GM19372 (cell line): ENCODE data around the gene SUSD6.
A peak's percentile ranks its signal among the peaks of the same experiment; 100 is the strongest.
"Not testable (repeated sequence)": the region's sequence is repeated elsewhere in the genome, so short reads cannot be mapped to it uniquely, and the experiment has no call there.

Experiments used
- ATAC-seq: cut with Tn5 transposase; IDR thresholded peaks from one replicate; pipeline ENCODE4 v1.9.1; 2021; ENCODE audit warnings: mild to moderate bottlenecking, low read depth, moderate library complexity; ENCODE audit not compliant: unreplicated experiment

The SUSD6 gene

DNA sequence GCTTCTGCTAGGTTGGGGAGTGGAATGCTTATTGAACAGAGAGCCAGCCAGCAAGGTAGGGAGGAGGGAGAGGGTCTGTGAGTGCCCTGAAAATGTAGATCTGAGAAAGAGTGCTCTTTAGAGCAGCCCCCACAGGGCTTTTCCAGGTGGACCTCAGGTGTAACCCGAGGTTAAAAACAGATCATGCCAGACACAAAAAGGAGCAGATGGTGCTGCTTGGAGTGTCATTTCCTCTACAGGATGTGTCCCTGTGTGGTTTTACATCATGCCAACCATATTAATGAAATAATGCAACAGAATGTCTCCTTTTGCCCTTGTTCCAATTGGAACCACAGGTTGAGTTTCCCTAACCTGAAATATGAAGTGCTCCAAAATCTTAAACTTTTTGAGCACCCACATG lies 6.4 kb downstream of the SUSD6 start:
- ATAC-seq = no peak

DNA sequence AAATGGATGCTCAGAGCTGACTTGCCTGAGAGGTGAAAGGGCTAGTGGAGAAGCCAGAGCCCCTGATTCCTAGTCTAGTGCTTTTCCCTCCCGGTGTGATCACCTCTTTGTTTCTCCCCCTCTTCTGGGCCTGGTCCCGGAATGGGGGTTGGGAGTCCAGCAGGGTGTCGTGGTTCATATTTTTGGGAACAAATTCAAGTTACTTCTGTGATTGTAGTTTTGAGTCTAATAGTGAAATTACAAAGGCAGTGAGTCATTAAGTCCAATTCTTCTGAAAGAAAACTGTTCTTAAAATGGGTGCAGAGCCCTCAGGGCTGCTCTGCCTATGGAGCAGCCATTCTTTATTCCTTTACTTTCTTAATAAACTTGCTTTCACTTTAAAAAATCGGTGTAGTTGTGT lies 7.6 kb downstream of the SUSD6 start:
- ATAC-seq = no peak

DNA sequence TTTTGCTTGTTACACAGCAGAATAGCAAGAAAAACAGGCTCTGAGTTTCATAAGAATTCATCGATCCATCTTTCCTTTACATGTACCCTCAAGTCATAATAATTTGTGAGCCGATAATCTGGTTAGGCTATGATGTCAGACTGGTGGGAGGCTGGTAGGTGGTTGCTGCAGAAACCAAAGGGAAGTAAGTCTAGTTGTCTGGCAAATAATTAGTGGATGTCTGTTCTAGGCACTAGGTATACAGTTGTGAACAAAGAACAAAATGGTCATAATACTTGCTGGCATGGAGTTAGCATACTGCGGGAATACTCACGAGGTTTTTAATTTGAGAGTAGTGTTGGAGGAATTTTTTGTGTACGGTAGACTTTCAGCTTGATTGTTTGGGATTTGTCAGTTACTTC lies 8.8 kb downstream of the SUSD6 start:
- ATAC-seq = no peak

DNA sequence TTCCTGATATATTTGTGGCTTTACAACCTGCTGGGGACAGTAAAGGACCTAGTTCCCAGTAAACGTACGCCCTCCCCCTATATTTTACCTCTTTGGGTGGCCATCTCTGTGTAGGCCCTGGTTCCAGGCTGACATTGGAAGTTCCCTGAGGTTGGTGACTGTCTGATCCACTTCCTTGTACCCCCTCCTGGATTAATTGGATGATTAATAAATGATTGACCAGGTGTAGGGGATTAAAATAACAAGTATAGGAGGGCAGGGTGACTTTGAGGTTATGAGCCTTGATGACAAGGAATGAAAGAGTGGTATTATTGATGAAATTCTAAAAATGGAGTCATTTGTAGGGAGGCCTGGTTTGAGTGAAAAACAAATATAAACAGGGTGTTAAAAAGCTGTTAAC lies 9.6 kb downstream of the SUSD6 start:
- ATAC-seq = no peak

DNA sequence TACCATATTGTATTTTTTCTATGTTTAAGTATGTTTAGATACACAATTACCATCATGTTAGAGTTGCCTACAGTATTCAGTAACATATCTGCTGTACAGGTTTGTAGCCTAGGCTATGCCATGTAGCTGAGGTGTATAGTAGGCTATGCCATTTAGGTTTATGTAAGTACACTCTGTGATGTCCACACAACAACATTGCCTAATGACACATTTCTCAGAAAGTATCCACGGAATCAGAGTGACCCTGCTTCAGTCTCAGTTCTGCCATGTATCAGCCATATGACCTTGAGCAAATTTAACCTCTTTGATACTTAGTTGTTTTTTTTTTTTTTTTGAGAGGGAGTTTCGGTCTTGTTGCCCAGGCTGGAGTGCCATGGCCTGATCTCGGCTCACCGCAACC lies 12.7 kb downstream of the SUSD6 start:
- ATAC-seq = no peak

DNA sequence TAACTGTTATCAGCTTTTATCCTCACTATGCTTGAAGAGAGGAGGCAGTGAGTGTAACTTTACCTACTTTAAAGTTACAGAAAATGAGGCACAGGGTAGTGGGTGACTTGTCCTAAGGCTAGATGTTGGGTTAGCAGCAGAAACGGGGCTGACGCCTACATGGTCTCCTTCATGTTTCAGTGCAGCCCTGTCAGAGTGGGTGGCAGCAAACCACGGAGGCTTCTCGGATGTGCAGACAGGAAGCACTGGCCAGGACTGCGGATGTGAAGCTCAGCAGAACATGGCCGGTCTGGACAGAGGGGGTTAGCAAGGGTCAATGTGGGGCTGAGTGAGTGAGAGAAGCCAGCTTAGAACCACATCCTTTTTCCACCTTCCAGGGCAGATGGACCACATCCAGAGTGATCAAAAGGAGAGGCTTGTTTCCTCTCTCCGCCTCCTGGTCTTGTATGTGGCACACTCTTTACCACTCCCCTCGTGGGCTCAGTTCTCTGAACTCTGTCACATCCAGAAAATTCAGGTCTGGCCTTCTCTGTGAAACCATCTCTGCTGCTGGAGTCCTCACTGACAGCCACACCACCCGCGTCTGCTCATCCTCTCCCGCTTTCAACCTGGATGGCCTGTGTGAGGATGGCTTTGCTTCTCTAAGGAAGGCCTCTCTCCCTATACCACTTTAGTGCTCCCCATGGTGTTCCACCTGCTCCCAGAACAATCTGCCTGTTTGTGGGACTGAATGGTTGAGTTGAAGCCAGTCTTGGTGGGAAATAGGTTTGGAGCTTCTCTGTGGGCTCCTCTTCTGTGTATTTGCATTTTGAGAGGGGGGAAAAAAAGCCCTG lies 14.1 kb downstream of the SUSD6 start:
- ATAC-seq = peak; percentile 91

DNA sequence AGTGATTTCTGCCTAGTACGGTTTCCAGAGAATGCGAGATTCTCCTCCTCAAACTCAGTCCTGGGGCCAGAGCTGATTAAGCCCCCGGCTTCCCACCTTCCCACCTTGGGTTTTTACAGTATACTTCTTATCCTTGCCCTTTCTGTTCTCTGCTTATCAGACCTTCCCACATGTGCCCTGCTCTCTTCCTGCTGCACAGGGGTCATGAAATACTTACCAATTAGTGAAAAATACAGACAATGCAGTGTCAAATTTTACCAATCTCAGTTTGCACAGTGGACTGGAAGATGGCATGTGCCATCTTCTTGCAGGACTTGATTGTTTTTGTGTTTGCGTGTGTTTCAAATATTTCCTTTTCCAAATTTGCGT lies 14.7 kb downstream of the SUSD6 start:
- no peak for ATAC-seq

DNA sequence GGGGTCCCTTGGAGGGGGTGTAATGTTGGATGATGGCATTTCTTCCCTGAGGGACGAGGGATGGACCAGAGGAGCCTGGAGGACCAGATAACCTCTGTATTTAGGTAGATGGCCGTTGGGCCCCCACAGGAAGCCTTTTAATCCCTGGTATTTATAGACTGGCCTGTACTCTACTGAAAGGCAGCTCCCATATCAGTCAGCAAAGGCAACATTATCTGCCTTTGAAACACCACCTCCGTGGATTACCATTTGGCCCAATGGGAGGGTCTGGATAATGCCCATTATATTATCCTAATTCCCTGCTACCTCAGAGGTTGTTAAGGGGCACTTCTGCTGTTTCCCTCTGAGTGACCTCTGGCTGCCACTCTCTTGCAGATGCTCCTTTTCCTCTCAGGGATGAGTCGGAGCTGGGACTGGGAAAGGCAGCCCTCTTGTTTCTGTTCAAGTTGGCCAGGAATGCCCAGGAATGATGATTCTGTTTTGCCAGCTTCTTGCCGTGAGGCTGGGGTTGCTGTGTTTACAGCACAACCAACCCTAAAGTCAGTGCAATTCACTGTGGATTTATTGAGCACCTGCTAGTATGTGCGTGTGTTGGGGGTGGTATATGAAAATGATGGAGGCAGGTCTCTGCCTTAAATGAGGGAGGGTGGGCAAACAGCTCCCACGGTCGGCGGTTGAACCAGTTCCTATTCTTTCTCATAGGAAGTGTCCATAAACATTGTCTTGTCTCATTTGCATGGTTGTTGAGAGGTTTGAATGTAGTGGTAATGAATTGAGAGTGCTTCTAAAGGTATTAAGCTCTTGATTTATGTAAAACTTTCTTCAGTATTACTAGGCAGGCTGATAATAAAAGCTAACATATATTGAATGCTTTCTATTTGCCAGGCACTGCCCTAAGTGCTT lies 18.1 kb downstream of the SUSD6 start:
- no peak for ATAC-seq

DNA sequence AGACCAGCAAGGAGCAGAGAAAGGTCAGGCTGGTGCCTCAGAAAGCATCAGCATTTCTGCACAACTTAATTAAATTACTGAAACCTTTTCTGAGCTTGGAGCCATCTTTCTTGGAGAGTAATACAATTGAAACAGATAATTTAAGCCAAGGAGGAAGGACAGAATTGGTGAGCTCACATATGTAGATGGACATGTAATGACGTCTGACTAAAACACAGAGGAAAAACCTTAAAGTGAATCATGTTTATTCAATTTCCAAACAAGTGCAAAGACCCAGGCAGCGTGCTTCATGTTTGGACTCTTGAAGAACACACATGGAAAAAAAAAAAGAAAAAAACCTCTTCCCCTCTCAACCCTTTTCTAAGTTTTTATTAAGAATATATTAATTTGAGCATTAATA lies 19.0 kb downstream of the SUSD6 start:
- no peak for ATAC-seq

DNA sequence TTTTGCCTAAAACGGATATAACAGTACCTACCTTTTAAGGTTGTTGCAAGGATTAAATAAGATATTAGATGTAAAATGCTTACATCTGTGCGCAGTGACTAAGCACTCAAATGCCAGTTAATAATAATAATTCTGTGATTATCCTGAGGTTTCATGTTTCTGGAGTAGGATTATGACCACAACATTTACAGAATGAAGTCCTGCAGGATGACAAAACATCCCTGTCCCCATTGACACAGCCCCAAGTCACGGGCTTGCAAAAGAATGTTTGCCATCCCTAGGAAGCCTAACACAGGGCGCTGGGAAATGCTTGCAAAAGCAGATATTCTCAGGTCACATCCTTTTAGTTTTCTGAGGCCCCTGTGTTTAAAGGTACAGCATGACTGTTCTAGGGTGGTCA lies 20.1 kb downstream of the SUSD6 start:
- no peak for ATAC-seq

DNA sequence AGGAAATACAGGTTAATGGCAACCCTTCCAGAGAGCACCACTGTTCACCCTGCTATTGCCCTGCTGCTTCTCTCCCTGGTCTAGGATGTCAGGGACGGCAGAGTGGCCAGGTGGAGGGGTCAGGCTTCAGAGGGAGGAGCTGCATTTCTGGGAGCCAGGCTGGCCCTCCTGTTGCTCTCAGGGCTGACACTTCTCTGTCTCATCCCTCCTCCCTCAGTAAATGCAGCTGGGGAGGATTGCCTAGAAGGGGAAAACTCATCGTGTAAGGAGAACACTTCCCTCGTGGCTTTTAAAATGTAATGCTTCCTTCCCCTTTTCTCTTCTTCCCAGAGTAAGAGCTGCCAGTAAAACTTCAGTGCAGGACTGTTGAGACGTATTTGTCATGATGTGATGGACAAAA lies 20.8 kb downstream of the SUSD6 start:
- no peak for ATAC-seq

DNA sequence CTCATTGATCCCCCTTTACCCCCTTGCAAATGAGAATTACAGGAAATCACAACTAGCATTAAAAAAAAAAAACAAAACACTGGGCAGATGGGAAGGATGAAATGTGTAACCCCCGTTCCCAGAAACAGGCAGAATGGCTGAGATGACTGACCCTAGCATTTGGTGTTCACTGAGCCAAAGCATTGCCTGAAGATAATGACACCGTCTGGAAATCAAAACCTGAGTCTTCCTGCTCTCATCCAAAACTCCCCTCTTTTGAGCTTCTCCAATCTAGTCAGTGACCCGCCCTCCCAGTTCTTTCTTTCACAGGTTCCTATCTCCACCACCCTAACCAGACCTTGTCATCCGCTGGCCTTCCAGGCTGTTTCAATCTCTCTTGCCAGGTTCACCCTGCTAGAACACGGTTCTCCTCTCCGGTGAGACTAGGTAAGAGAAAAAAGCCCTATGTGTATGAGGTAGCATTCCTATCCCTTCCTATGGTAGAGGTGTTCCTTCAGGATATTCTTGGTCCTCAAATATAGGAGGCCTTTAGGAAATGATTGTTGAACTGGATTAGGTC lies 21.3 kb downstream of the SUSD6 start:
- ATAC-seq = no peak

DNA sequence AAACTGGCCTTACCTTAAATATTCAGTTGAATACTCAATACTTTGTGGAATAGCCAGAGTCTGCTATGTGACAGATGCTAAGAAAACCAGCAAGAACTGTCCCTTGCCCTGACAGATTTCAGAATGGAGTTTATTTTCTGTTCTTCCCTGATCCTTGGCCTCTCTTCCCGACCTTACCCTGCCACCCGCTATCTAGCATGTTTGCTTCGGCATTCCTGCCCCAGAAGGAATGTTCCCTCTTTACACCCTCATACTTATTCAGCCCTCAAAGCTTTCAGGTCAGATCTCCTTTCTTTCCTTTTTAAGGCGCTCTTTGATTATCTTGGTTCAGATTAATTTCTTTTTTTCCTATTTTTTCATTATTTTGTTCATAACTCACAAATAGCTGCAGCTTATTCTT lies 21.8 kb downstream of the SUSD6 start:
- ATAC-seq = no peak

DNA sequence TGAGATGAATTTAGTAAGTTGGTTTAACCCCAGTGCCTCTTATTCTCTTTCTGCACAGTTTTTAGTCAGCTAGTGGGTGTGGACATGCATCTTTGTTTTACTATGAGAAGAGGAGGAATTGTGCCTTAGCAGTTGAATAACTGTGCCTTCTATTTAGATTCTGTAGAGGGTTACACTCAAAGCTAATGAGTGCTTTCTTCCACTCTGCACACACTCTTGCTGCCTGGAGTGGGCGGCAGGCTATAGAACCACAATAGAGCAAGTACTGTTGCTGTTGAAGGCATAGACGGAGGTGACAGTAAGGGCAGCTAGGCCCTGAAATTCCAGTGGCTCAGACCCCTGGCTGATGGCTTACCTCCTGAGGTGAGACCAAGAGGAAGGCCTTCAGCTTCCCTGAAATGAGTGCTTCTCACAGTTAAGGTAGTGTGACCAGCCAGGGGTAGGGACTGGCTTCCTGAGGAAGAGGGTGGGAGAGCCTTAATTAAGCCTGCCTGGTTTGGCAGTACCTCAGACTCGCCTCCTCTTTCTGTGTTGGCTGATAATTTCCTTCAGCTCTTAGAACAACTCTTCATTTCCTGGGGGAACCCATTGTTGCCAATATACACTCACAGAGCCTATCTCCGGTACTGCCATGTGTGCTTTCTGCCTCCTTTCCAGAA lies 24.7 kb downstream of the SUSD6 start:
- no peak for ATAC-seq

DNA sequence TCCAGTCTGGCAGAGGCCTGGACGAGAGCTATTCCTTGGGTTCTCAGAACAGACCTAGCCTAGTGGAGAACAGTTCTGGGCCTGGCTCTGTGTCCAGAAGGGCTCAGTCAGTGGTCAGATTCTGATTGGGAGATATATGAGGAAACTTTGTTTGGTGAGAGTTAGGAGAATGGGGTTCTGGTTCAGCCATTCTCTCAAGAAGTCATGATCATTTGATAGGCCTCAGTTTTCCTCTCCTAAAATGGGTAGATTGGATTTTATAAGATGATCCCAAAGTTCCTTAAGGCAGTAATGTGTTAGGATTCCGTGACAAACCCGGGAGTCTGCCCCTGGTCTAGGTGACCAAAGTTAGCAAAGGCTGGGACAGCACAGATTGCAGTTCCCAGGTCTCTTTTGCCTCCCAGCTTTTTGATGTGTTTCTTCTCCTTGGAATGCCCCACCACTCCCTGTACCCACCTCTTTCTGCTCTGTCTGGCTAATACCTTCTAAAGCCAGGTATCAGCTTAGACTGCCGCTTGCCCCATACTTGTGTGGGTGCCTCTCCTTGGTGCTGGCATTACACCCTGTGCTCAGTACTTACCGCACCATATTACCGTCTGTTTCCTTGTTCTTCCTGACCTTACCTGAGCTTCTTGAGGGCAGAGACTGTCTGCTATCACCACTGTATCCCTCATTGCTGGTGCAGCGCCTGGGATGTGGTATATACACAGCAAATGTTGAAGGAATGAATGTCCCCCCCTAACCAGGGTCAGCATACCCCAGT lies 25.5 kb downstream of the SUSD6 start:
- no peak for ATAC-seq

DNA sequence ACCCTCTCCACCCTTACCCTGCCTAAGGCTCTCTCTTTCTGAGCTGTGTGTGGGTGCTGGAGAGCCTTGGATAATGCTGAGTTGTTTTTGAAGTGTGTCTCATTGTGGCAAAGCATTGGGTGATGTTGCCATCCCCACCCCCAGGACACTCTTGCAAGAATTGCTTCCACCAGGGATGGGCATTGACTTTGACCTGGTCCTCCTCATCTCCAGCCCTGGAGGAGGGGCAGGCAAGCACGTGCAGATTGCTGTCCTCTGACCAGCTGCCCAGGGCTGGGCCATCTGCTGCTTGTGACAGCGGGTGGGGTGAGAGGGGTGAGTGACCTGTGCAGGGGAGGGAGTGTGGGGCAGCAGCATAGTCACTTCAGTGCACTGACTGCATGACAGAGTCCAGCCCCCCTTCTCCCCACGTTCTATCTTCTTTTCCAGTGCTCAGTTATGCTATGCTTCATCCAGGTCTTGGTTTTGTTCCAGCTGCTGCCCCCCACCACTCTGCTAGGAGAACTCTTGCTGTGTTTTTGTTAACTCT lies 26.2 kb downstream of the SUSD6 start:
- ATAC-seq = no peak

DNA sequence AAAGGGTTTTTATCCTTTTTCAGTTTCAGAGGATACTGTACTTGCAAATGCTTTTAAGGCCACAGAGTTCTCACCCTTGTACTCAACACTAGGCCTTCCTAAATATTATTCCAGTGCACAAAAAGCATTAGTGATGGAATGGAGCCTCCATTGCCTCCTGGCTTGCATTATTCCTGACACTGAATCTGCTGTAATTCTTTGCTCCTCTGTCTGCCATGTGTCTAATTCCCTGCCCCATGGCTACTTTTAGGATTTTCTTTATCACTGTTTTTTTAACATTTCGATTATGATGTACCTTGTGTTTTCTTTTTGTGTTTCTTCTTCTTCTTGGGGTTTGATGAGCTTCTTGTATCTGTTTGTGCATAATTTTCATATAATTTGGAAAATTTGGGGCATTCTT lies 29.5 kb downstream of the SUSD6 start:
- no peak for ATAC-seq

DNA sequence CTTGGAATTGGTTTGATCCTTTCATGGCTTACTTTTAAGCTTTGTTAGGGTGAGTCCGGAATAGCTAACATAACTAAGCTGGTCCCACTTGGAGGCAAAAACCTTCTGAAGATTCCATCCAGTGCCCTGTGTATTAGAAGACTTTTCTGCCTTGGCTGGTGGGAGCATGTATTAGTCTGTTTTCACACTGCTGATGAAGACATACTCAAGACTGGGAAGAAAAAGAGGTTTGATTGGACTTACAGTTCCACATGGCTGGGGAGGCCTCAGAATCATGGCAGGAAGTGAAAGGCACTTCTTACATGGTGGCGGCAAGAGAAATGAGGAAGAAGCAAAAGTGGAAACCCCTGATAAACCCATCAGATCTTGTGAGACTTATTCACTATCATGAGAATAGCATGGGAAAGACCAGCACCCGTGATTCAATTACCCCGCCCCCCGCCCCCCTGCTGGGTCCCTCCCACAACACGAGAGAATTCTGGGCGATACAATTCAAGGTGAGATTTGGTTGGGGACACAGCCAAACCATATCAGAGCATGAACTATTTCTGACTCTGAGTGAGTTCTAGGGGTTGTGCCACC lies 30.9 kb downstream of the SUSD6 start:
- not testable (repeated sequence) for ATAC-seq

DNA sequence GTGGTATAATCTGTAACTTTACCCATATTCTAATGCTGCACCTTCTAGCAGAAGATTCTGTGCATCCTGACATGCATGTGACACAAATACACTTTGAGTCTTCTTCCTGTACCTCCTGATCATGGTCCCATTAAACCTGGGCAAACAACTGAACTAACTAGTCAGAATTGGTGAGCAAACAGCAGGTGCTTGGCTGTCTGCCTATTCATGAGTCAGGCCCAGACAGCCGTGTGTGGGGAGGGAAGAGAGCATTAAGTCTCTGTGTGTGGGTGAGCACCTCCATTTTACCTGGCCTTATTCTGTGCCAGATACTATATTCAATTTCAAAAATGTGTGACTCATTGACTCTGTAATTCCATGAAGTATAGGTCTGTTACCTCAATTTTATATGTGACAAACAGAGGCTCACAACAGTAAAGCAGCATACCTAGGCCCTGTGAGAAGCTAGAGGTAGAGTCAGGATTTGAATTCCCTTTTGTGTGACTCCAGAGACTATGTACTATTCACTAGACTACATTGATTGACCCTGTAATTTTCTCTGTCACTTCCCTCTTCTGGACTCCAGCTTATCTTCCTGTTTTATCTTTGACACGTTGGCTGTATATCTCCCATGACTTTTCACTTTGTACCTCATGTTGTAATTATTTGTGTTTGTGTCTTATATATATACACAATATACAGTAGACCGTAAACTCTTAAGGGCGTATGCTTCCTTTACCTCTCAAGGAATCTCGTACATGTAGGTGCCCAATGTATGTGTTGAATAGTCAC lies 32.2 kb downstream of the SUSD6 start:
- no peak for ATAC-seq
